ENCODE measurements around the gene TMEM220. TPM values are rescaled to one million over a fixed set of nuclear protein-coding genes. Genes with fewer than 3 reads are reported as not detected.

The TMEM220 gene
- total RNA-seq, 6 donors from 2014 or later = 1.4 to 16.6 (median 6.8) TPM

- ATAC-seq (ENCODE audit: low FRiP score in 2 of 2) (peak in 1 of 2 donors; percentile 72), DNase-seq (no peak)
- Histone ChIP-seq H3K27ac (no peak overlapping the region), H3K4me1 (no peaks in the 10 kb centered on the region), H3K4me3 (no peak overlapping the region), H3K27me3 (no peaks in the 10 kb centered on the region), H3K36me3 (no peaks in the 10 kb centered on the region), H3K9me3 (no peaks in the 10 kb centered on the region)
- WGBS, 2 donors = 77 to 85% methylated on average over 8 of the region's 8 CpGs
- no peak for TF ChIP-seq EP300 (IDR thresholded peaks at IDR 0.05)
- TF ChIP-seq POLR2A (IDR thresholded peaks at IDR 0.05) = no peak
- no peak for TF ChIP-seq CTCF (IDR thresholded peaks at IDR 0.05)
- no peak for TF ChIP-seq POLR2AphosphoS5 (IDR thresholded peaks at IDR 0.05)
Observed at GRCh38 chr17:10743316-10744009, 13.6 kb upstream of the TMEM220 start.

GRCh38 chr17:10742431-10742830 is 12.6 kb upstream of the TMEM220 start:
- no peak for ATAC-seq (ENCODE audit: low FRiP score in 2 of 2)
- Histone ChIP-seq H3K9me3 (no peaks in the 10 kb centered on the region), H3K36me3 (no peaks in the 10 kb centered on the region), H3K27ac (no peak overlapping the region), H3K27me3 (no peaks in the 10 kb centered on the region), H3K4me3 (no peak overlapping the region), H3K4me1 (peaks cover 0 to 7% (median 2%) of the 10 kb centered on the region in 4 donors)
- DNase-seq = peak in 1 of 2 donors; percentile 29
- 92 to 93% methylated on average over 6 of the region's 6 CpGs for WGBS, 2 donors
- no peak for TF ChIP-seq POLR2AphosphoS5 (IDR thresholded peaks at IDR 0.05)
- no peak for TF ChIP-seq CTCF (IDR thresholded peaks at IDR 0.05)
- TF ChIP-seq POLR2A (IDR thresholded peaks at IDR 0.05) = no peak
- no peak for TF ChIP-seq EP300 (IDR thresholded peaks at IDR 0.05)

DNA sequence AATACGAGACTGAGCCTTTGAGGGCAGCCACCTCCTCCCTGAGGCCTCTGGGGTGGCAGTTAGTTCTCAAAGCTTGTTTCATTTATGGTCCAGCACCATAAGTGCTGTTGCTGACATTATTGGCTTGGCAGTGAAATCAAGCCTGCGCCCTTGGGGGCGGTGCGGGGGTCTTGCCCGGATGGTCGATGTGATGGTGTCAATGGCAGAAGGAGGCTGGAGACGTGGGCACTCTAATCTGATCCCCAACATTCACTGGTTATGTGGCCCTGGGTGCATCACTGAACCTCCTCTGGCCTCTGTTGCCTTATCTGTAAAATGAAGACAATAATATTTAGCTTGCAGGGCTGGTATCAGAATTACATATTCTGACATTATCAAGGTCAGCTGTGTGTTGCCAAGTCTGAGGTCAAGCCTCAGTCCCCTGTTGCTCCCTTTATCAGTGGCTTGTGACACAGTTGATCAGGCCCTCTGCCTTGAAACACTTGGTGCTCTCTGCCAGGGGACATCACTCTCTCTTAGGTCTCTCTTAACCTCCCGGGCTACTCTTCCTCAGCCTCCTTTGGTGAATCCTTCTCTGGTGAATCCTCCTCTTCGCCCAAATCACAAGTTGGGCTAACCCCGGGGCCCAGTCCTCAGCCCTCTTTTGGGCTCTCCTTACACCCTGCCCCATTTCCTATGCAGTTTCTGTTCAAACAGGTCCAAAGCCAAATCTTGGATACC is 11.8 kb upstream of the TMEM220 start:
- Histone ChIP-seq H3K36me3 (no peaks in the 10 kb centered on the region), H3K27ac (no peak overlapping the region), H3K4me3 (no peak overlapping the region), H3K9me3 (no peaks in the 10 kb centered on the region), H3K27me3 (no peaks in the 10 kb centered on the region), H3K4me1 (peaks cover 0 to 12% (median 3%) of the 10 kb centered on the region in 4 donors)
- DNase-seq (peak in 1 of 2 donors; percentile 36), ATAC-seq (ENCODE audit: low FRiP score in 2 of 2) (no peak)
- TF ChIP-seq CTCF (IDR thresholded peaks at IDR 0.05) = no peak
- TF ChIP-seq POLR2A (IDR thresholded peaks at IDR 0.05) = no peak
- no peak for TF ChIP-seq EP300 (IDR thresholded peaks at IDR 0.05)
- no peak for TF ChIP-seq POLR2AphosphoS5 (IDR thresholded peaks at IDR 0.05)
- 94 to 95% methylated on average over 10 of the region's 10 CpGs for WGBS, 2 donors

DNA sequence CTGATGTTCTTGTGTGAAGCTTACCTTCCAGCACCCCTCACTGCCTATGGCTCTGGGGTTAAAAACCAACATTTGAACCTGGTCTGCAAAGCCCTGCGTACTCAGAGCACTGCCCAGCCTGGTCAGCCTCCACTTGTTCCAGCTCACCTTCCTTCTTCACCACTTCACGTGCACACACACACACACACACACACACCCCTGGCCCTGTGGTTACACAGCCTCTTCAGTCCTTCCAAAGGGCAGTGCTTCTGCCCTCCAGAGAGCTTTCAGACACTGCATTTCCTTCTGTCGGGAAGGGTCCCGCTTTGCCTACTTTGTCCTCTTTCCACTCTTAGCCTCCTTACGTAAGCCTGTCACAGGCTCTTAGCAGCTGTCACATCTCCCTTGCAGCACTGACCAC is 9.6 kb upstream of the TMEM220 start:
- no peak for ATAC-seq (ENCODE audit: low FRiP score in 2 of 2)
- TF ChIP-seq CTCF (IDR thresholded peaks at IDR 0.05) (no peak), EP300 (IDR thresholded peaks at IDR 0.05) (no peak)
- 54 to 71% methylated on average over 5 of the region's 5 CpGs for WGBS, 2 donors
- peak in 1 of 2 donors; percentile 40 for DNase-seq
- H3K27me3 ChIP-seq = no peaks in the 10 kb centered on the region
- H3K36me3 ChIP-seq = no peaks in the 10 kb centered on the region
- H3K4me3 ChIP-seq = no peak overlapping the region
- H3K4me1 ChIP-seq = peaks cover 0 to 12% (median 3%) of the 10 kb centered on the region in 4 donors
- H3K27ac ChIP-seq = no peak overlapping the region
- H3K9me3 ChIP-seq = no peaks in the 10 kb centered on the region
